Activated CD4-positive, alpha-beta memory T cell treated with anti-CD3 and anti-CD28 coated beads, Interleukin-2, amount 10 ng/mL, durations not matched to agents 7 days and 5 days (primary cell): Measurements from ENCODE around the gene FAM170A. TPM values are rescaled to one million over a fixed set of nuclear protein-coding genes. Genes with fewer than 3 reads are reported as not detected.

Experiments used
- CTCF ChIA-PET: fragments of 350-600 bp; sonication (Branson Sonifier 250); formaldehyde crosslinking; loops from one replicate; lab custom pipeline; 2021; ENCODE audit warnings: antibody characterized with exemption, inconsistent platforms; lab: Charles Lee
- POLR2A ChIA-PET: fragments of 350-600 bp; sonication (Branson Sonifier 250); formaldehyde crosslinking; loops from one replicate; lab custom pipeline; 2021; ENCODE audit warnings: antibody characterized with exemption; lab: Charles Lee
- DNase-seq: peaks from one replicate; pipeline ENCODE4 v3.0.0-alpha.2; 2020
- H3K27ac Mint-ChIP-seq: one replicate; pipeline ENCODE4 v1.8.0; 2021; ENCODE audit warnings: mild to moderate bottlenecking, mixed read lengths
- H3K27me3 Mint-ChIP-seq: one replicate; pipeline ENCODE4 v1.8.0; 2021; ENCODE audit warnings: mixed read lengths
- H3K36me3 Mint-ChIP-seq: one replicate; pipeline ENCODE4 v1.8.0; 2021; ENCODE audit warnings: low read depth, mixed read lengths
- H3K4me1 Mint-ChIP-seq: one replicate; pipeline ENCODE4 v1.8.0; 2021; ENCODE audit warnings: mixed read lengths
- H3K4me3 Mint-ChIP-seq: one replicate; pipeline ENCODE4 v1.8.0; 2021; ENCODE audit warnings: mild to moderate bottlenecking, mixed read lengths
- H3K9me3 Mint-ChIP-seq: one replicate; pipeline ENCODE4 v1.8.0; 2021; ENCODE audit warnings: mixed read lengths
- total RNA-seq, 2 experiments: library from RNA; stranded (reverse); gene quantifications; one replicate each; pipeline ENCODE4 v1.2.3, GENCODE V29; 2021

Gene FAM170A, protein sequence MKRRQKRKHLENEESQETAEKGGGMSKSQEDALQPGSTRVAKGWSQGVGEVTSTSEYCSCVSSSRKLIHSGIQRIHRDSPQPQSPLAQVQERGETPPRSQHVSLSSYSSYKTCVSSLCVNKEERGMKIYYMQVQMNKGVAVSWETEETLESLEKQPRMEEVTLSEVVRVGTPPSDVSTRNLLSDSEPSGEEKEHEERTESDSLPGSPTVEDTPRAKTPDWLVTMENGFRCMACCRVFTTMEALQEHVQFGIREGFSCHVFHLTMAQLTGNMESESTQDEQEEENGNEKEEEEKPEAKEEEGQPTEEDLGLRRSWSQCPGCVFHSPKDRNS
- not detected for total RNA-seq

DNA sequence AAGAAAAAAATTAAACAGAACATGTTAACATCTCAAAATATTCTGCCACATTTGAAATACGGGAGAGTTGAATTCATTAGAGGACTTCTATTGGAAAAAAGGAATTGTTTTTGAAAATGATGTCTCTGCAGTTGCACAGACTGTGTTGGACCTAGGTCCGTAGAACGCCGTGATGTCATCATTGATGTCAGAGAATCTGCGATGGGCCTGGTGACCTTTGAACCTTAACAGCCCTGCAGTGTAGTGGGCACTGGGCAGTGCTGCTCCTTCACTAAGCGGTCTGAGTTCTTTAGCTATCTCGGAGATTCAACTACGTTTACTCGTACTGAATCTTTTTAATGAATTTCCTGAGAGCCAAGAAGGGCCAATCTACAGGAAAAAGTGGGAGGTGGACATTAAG is at the start of gene FAM170A:
TSS of gene FAM170A (plus strand) at position 220 of the 400 bp plus-strand sequence. CDS start 211 bp downstream, outside the sequence.
- H3K27me3 Mint-ChIP-seq: peaks cover 1% of the 10 kb centered on the region
- no peaks in the 10 kb centered on the region for H3K4me1 Mint-ChIP-seq
- POLR2A ChIA-PET: no interaction called here
- DNase-seq: no peak
- CTCF ChIA-PET: no interaction called here
- no peaks in the 10 kb centered on the region for H3K9me3 Mint-ChIP-seq
- H3K27ac Mint-ChIP-seq: no peak within 1 kb of the TSS
- no peaks in the 10 kb centered on the region for H3K36me3 Mint-ChIP-seq
- no peak within 1 kb of the TSS for H3K4me3 Mint-ChIP-seq

DNA sequence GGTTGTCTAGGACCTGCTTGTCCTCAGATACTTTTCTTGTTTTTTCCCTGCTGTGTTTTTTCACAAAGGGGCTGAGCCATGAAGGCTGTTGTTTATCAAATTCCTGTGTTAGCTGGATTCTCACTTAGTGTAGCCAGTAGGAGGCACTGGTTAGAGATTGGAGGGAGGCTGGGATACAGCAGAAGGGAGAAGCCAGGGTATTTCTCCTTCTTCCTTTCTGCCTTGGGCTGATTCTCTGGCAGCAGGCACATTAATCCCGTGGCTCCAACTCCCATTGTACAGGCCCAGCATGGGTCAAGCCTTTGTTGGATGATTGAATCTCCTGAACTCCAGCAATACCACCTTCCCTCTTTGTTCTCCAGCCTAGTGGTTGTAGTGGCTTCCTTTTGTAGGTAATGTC is 46.4 kb upstream of the FAM170A start:
- POLR2A ChIA-PET: no interaction called here
- peaks cover 5% of the 10 kb centered on the region for H3K27me3 Mint-ChIP-seq
- H3K9me3 Mint-ChIP-seq: no peaks in the 10 kb centered on the region
- H3K4me1 Mint-ChIP-seq: no peaks in the 10 kb centered on the region
- CTCF ChIA-PET: no interaction called here
- DNase-seq: no peak
- no peaks in the 10 kb centered on the region for H3K36me3 Mint-ChIP-seq
- H3K27ac Mint-ChIP-seq: no peak overlapping the region
- H3K4me3 Mint-ChIP-seq: no peak overlapping the region

DNA sequence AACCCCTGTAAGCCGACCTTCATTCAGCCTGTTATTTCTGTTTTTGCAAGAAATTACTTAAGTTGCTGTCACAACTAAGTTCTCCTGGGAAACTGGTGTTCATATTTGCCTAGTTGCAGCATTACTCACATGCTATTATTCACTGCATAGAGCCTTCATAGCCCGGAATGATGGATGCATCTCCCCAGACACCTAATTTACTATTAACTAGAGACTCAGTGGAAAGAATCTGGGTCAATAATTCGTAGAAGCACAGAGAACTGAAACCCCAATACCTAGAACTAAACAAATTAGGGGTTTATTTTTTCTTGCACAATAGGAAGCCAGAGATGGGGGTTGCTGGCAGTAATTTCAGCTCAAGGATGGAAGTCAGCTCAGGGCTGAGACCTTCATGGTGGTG is 45.7 kb upstream of the FAM170A start:
- DNase-seq: no peak
- Mint-ChIP-seq H3K4me1 (no peaks in the 10 kb centered on the region), H3K4me3 (no peak overlapping the region), H3K36me3 (no peaks in the 10 kb centered on the region), H3K27me3 (peaks cover 5% of the 10 kb centered on the region), H3K9me3 (no peaks in the 10 kb centered on the region), H3K27ac (no peak overlapping the region)
- ChIA-PET POLR2A (no interaction called here), CTCF (no interaction called here)

DNA sequence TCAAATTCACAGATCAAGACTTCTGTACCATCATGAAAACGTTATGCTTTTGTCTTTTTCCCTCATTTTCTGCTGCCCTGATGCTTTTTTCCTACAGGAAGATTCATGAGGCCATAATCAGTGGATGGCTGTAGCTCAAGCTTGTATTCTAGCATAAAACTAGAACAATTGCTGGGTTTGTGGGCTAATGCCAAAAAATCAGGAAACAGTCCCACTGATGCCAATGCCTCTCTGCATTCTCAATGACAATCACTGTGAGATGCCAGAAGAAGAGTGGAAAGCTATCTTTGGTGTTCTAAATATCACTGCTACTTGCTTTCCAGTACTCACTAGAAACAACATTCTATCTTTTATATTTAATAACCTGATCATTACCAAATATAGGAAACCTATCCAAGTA is 33.3 kb upstream of the FAM170A start:
- ChIA-PET CTCF (no interaction called here), POLR2A (no interaction called here)
- Mint-ChIP-seq H3K4me3 (no peak overlapping the region), H3K27me3 (no peaks in the 10 kb centered on the region), H3K4me1 (no peaks in the 10 kb centered on the region), H3K9me3 (no peaks in the 10 kb centered on the region), H3K27ac (no peak overlapping the region), H3K36me3 (no peaks in the 10 kb centered on the region)
- DNase-seq: no peak

DNA sequence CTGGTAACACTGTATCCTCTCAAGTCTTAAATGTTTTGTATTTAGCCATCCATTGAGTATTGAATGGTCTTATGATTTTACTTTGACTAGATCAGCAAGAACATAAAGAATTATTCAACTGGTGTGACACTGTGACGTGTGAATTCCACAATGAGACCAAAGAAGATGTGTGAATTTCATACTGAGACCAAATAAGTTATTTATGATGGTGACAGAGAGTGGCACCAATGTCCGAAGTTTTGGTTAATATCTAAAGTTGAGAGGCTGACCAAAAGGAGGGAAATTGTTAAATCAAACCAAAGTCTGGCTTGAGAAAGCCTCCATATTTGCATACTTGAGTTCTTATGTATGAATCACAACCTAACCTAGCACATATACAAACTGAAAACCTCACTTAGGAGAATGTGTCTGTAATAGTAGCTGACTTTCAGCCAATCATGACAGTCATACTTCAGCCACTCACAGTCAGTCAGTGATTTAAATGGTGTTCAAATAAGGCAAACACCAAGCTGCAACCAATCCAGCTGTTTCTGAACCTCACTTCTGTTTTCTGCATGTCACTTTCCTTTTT is 31.5 kb upstream of the FAM170A start:
- H3K9me3 Mint-ChIP-seq: no peaks in the 10 kb centered on the region
- H3K27ac Mint-ChIP-seq: no peak overlapping the region
- H3K4me1 Mint-ChIP-seq: no peaks in the 10 kb centered on the region
- ChIA-PET POLR2A (no interaction called here), CTCF (no interaction called here)
- no peak for DNase-seq
- H3K4me3 Mint-ChIP-seq: no peak overlapping the region
- H3K27me3 Mint-ChIP-seq: no peaks in the 10 kb centered on the region
- no peaks in the 10 kb centered on the region for H3K36me3 Mint-ChIP-seq

DNA sequence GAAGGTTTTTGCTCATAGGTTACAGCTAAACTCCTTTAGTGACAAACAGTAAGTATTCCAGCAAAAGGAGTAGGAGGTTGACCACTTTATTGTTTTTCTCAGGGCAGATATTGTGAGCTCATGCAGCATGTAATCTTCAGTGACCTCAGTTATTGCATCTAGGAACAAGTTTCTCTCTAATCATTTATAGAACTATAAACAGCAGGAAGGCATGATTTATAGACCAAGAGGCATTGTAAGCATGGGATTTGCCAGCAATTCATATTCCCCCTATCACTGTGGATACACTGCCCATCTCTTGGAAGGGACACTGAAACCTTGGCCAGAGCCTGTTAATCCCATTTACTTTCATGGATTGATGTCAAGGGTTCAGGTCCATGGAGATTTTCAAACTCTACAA is 15.4 kb upstream of the FAM170A start:
- no peaks in the 10 kb centered on the region for H3K36me3 Mint-ChIP-seq
- ChIA-PET CTCF (no interaction called here), POLR2A (no interaction called here)

DNA sequence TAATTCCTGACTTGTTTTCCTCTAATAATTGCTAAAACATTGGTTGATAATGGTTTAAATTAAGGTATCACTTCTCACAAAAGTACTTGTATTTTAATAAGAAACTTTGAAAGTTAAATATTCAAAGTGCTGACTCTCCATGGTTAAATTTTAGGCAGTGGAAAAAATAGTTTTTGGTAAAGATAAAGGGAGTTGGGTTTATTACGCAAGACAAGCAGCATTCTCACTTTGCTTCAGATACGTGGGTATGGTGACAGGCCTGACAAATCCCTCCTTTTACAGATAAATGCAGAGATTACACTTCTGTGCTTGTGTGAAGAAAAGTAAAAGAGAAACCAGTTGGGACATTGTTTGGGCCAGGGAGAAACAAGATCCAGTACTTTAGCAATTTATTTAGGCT is 14.5 kb upstream of the FAM170A start:
- no peak for DNase-seq
- no peak overlapping the region for H3K4me3 Mint-ChIP-seq
- no peaks in the 10 kb centered on the region for H3K9me3 Mint-ChIP-seq
- no peaks in the 10 kb centered on the region for H3K36me3 Mint-ChIP-seq
- H3K27me3 Mint-ChIP-seq: peaks cover 1% of the 10 kb centered on the region
- no peaks in the 10 kb centered on the region for H3K4me1 Mint-ChIP-seq
- POLR2A ChIA-PET: no interaction called here
- no peak overlapping the region for H3K27ac Mint-ChIP-seq
- CTCF ChIA-PET: no interaction called here

More for the DNA sequence above, 15.4 kb upstream of the FAM170A start:
- DNase-seq: no peak
- H3K27me3 Mint-ChIP-seq: peaks cover 1% of the 10 kb centered on the region
- H3K27ac Mint-ChIP-seq: no peak overlapping the region
- no peaks in the 10 kb centered on the region for H3K9me3 Mint-ChIP-seq
- H3K4me3 Mint-ChIP-seq: no peak overlapping the region
- H3K4me1 Mint-ChIP-seq: no peaks in the 10 kb centered on the region

DNA sequence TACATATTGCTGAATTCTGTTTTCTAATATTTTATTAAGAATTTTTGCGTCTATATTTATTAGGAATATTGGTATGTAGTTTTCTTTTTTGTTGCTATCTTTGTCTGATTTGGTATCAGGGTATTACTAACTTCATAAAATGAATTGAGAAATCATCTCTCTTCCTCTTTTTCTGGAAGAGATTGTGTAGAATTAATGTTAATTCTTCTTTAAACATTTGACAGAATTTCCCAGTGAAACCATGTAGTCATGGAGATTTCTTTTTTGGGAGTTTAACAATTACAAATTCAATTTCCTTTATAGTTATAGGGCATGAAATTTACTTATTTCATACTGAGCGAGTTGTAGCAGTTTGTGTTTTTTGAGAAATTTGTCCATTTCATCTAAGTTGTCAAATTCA is 3.3 kb upstream of the FAM170A start:
- Mint-ChIP-seq H3K36me3 (no peaks in the 10 kb centered on the region), H3K27me3 (peaks cover 2% of the 10 kb centered on the region), H3K9me3 (no peaks in the 10 kb centered on the region), H3K4me1 (no peaks in the 10 kb centered on the region), H3K4me3 (no peak overlapping the region), H3K27ac (no peak overlapping the region)
- ChIA-PET CTCF (no interaction called here), POLR2A (no interaction called here)
- DNase-seq: no peak

DNA sequence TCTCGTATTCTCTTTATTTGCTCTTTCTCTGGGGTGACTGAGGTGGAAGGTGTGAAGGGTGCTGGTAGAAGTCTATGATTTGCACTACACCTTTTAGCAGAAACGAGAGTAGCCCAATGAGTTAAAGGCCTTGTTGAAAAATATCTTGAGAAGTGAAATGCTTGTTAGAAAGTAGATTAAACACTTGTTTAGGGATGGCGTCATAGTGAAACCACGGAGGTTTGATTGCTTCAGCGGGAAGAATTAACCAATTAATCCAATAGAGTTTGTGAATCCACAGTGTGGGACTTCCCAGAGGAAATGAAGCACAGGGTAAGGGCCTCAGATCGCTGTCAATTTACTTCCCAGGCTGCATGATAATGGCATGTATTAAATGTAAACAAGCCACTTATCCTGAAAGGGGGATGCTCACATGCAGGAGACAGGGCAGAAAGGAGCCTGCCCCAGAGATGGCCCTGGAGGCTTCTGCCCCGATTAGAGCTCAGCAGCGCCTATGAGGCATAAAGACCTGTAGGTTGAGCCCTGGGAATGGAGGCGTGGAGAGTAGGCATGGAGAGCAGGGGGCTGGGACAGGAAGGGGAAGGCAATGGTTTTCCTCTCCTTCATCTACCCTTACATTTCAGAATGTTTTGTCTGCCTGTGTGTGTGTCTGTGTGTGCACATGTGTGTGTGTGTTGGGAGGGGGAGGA is 1.5 kb downstream of the FAM170A start:
- ChIA-PET POLR2A (no interaction called here), CTCF (no interaction called here)
- Mint-ChIP-seq H3K4me1 (no peaks in the 10 kb centered on the region), H3K27ac (no peak overlapping the region), H3K4me3 (no peak overlapping the region), H3K9me3 (no peaks in the 10 kb centered on the region), H3K36me3 (no peaks in the 10 kb centered on the region), H3K27me3 (peaks cover 1% of the 10 kb centered on the region)
- no peak for DNase-seq

DNA sequence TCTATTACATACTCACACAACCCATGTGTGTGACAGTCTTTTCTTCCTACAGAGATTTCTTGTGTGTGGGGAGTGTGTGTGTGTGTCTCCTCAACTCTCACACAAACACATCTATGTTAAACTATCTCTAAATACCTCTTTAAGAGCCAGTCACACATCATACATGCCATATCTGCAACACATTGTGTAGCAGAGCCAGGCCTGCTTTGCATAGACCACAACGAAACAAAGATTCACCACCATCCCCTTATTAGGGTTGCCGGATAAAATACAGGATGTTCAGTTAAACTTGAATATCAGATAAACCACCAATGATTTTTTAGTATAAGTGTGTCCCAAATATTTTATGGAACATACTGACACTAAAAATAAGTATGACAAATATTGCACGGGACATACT is 2.3 kb downstream of the FAM170A start:
- Mint-ChIP-seq H3K9me3 (no peaks in the 10 kb centered on the region), H3K27me3 (peaks cover under 1% of the 10 kb centered on the region), H3K4me3 (no peak overlapping the region), H3K36me3 (no peaks in the 10 kb centered on the region), H3K4me1 (no peaks in the 10 kb centered on the region), H3K27ac (no peak overlapping the region)
- ChIA-PET CTCF (no interaction called here), POLR2A (no interaction called here)
- no peak for DNase-seq

DNA sequence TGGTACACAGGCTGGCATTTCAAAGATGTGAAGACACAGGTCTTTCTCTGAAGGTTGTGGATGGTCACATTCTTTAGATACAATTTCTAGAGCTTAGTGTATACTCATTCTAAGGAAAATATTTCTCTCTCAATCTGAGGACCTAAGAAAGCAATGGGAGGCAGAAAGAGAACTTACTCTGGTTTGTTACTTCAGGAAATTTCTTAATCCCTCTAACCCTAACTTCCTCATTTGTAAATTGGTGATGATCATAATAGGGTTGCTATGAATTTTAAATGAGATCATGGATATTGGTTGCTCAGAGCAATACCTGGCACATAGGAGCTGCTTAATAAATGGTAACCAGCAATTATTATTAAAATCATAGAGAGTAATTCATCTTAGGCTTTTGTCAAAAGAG is 22.1 kb downstream of the FAM170A start:
- Mint-ChIP-seq H3K4me1 (no peaks in the 10 kb centered on the region), H3K4me3 (no peak overlapping the region), H3K36me3 (no peaks in the 10 kb centered on the region), H3K9me3 (no peaks in the 10 kb centered on the region), H3K27ac (no peak overlapping the region), H3K27me3 (no peaks in the 10 kb centered on the region)
- ChIA-PET CTCF (no interaction called here), POLR2A (no interaction called here)
- DNase-seq: no peak

DNA sequence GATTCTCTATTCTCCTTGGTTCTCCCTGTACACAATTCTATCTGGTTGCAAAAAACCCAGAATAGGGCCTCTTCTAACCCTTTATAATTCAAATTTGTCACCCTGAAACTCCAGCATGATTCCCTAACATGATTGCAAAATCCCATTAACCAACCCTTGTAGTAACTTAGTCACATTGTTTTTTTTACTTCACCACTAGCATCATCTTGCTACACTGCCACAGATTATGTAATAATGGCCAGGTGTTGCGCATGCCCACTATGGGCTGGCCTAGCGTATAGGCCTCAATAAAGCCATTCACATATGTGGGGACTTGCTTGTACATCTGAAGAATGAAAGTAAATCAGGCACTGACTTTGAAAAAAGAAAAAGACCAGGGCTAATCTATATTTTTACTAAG is 25.7 kb downstream of the FAM170A start:
- no peaks in the 10 kb centered on the region for H3K27me3 Mint-ChIP-seq
- no peaks in the 10 kb centered on the region for H3K4me1 Mint-ChIP-seq
- H3K4me3 Mint-ChIP-seq: no peak overlapping the region
- H3K27ac Mint-ChIP-seq: no peak overlapping the region
- ChIA-PET CTCF (no interaction called here), POLR2A (no interaction called here)
- no peaks in the 10 kb centered on the region for H3K36me3 Mint-ChIP-seq
- no peaks in the 10 kb centered on the region for H3K9me3 Mint-ChIP-seq
- DNase-seq: no peak

DNA sequence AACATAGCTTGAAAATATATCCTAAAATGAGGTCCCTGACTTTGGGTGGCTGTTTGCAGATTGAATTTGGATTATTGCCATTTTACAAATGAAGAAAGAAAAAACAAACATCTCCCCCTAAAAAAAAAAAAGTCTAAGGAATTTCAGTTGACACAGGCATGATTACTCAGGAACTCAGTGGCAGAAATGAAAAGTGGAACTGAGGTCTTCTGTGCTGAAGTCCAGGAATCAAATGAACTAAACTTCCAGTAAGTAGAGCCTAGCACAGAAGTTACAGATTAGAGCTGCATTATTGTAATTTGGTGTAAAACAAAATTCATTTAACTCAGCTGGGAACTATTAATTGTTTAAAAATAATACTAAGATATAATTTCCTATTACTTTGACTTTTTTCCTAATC is 26.7 kb downstream of the FAM170A start:
- no peaks in the 10 kb centered on the region for H3K27me3 Mint-ChIP-seq
- no peak for DNase-seq
- H3K27ac Mint-ChIP-seq: no peak overlapping the region
- POLR2A ChIA-PET: no interaction called here
- CTCF ChIA-PET: no interaction called here
- H3K36me3 Mint-ChIP-seq: no peaks in the 10 kb centered on the region
- no peaks in the 10 kb centered on the region for H3K4me1 Mint-ChIP-seq
- H3K9me3 Mint-ChIP-seq: no peaks in the 10 kb centered on the region
- H3K4me3 Mint-ChIP-seq: no peak overlapping the region

DNA sequence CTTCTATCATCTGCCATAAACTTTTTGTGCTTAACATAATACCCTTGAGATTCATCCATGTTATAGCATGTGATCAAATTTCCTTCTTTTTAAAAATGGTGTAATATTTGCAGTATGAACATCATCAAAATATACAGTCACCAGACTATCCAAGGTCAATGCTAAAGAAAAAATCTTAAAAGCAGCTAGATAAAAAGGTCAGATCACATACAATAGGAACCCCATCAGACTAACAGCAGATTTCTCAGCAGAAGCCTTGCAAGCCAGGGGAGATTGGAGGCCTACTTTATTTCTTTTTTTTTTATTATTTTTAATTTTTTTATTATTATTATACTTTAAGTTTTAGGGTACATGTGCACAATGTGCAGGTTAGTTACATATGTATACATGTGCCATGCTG is 37.2 kb downstream of the FAM170A start:
- DNase-seq: no peak
- ChIA-PET POLR2A (no interaction called here), CTCF (no interaction called here)
- no peaks in the 10 kb centered on the region for H3K27me3 Mint-ChIP-seq
- no peaks in the 10 kb centered on the region for H3K4me1 Mint-ChIP-seq
- H3K9me3 Mint-ChIP-seq: peaks cover 2% of the 10 kb centered on the region
- no peak overlapping the region for H3K27ac Mint-ChIP-seq
- H3K4me3 Mint-ChIP-seq: no peak overlapping the region
- no peaks in the 10 kb centered on the region for H3K36me3 Mint-ChIP-seq
